Esophagus (tissue), 2 donors: ENCODE measurements around the gene POP5. TPM values are rescaled to one million over a fixed set of nuclear protein-coding genes. Genes with fewer than 3 reads are reported as not detected.
"Not testable (repeated sequence)": the region's sequence is repeated elsewhere in the genome, so short reads cannot be mapped to it uniquely, and the experiment has no call there.

ENCODE experiments used
- H3K27ac ChIP-seq, 2 donors: one replicate each; pipeline ENCODE4 v1.5.1; 2013; ENCODE audit warnings: low read depth in 2 of 2, mild to moderate bottlenecking in 2 of 2, inconsistent platforms in 1 of 2, low read length in 1 of 2, moderate library complexity in 1 of 2
- H3K27me3 ChIP-seq, 2 donors: one replicate each; pipeline ENCODE4 v1.6.1; 2013; ENCODE audit warnings: low read length in 2 of 2, control low read depth in 1 of 2, mild to moderate bottlenecking in 1 of 2; ENCODE audit not compliant: insufficient read depth in 2 of 2, control insufficient read depth in 1 of 2
- H3K36me3 ChIP-seq, 2 donors: one replicate each; pipeline ENCODE4 v1.6.1; 2013; ENCODE audit warnings: low read length in 1 of 2; ENCODE audit not compliant: control insufficient read depth in 2 of 2, insufficient read depth in 2 of 2
- H3K4me1 ChIP-seq, 2 donors: one replicate each; pipeline ENCODE4 v1.6.1; 2013; ENCODE audit warnings: low read length in 1 of 2; ENCODE audit not compliant: control insufficient read depth in 2 of 2, insufficient read depth in 2 of 2
- H3K4me3 ChIP-seq, 2 donors: one replicate each; pipeline ENCODE4 v1.5.1; 2013; ENCODE audit warnings: low read length in 2 of 2, mild to moderate bottlenecking in 2 of 2, low read depth in 1 of 2, moderate library complexity in 1 of 2
- H3K9me3 ChIP-seq, 2 donors: one replicate each; pipeline ENCODE4 v1.6.1; 2013; ENCODE audit warnings: mild to moderate bottlenecking in 2 of 2, low read depth in 1 of 2, low read length in 1 of 2, moderate library complexity in 1 of 2; ENCODE audit not compliant: control insufficient read depth in 2 of 2, insufficient read depth in 1 of 2
- WGBS, 2 donors: extraction: QIAGEN DNeasy Blood & Tissue Kit; methylation state at CpG; one replicate each; pipeline ENCODE4 v1.1.7; 2013; 5-methylcytosine and 5-hydroxymethylcytosine counted together
- polyA plus RNA-seq, 2 donors: library from polyadenylated mRNA; stranded (reverse); fragments of 200-250 nt; gene quantifications; one replicate each; pipeline ENCODE4 v1.2.3, GENCODE V29; 2013
- donor health status: healthy with polysubstance abuse.
- donor health status: Bipolar disorder and iron deficiency.

The POP5 gene
- polyA plus RNA-seq, result 10 to 100 TPM; 35.8 to 38.8 TPM

- H3K4me3 ChIP-seq, result peak within 1 kb of the TSS; percentile 86 to 91
- H3K4me1 ChIP-seq, result no peaks in the 10 kb centered on the region
- H3K27me3 ChIP-seq, result no peaks in the 10 kb centered on the region
- H3K36me3 ChIP-seq, result peaks cover 4 to 17% of the 10 kb centered on the region in 2 donors
- H3K9me3 ChIP-seq, result no peaks in the 10 kb centered on the region
- peak within 1 kb of the TSS; percentile 67 to 85 for H3K27ac ChIP-seq
- 0 to 1% methylated on average over 56 of the region's 56 CpGs for WGBS, 2 donors
Observed at GRCh38 chr12:120580787-120581723, at the start of gene POP5. Gene POP5, minus strand, starts transcription at chr12:120581402. Its CDS starts 40 bp downstream, at chr12:120581362.

GRCh38 chr12:120630104-120630892, 49.1 kb upstream of the POP5 start:
- Histone ChIP-seq H3K27ac (no peak overlapping the region), H3K4me3 (no peak overlapping the region), H3K4me1 (no peaks in the 10 kb centered on the region), H3K27me3 (no peaks in the 10 kb centered on the region), H3K36me3 (no peaks in the 10 kb centered on the region), H3K9me3 (no peaks in the 10 kb centered on the region)
- WGBS, 2 donors, result 51 to 61% methylated on average over 15 of the region's 15 CpGs

- no peak overlapping the region for H3K4me3 ChIP-seq
- H3K36me3 ChIP-seq, result no peaks in the 10 kb centered on the region
- H3K27me3 ChIP-seq, result no peaks in the 10 kb centered on the region
- WGBS, 2 donors, result 51 to 70% methylated on average over 4 of the region's 4 CpGs
- H3K27ac ChIP-seq, result no peak overlapping the region
- H3K4me1 ChIP-seq, result no peaks in the 10 kb centered on the region
- H3K9me3 ChIP-seq, result no peaks in the 10 kb centered on the region
Observed at GRCh38 chr12:120628919-120629318, 47.7 kb upstream of the POP5 start.

GRCh38 chr12:120625557-120626419, 44.6 kb upstream of the POP5 start:
- Histone ChIP-seq H3K36me3 (no peaks in the 10 kb centered on the region), H3K4me3 (no peak overlapping the region), H3K27me3 (no peaks in the 10 kb centered on the region), H3K27ac (no peak overlapping the region), H3K4me1 (peaks cover 0 to 1% of the 10 kb centered on the region in 2 donors), H3K9me3 (no peaks in the 10 kb centered on the region)
- WGBS, 2 donors, result 68 to 81% methylated on average over 26 of the region's 26 CpGs

GRCh38 chr12:120620624-120621023, 39.4 kb upstream of the POP5 start:
- Histone ChIP-seq H3K4me3 (no peak overlapping the region), H3K36me3 (no peaks in the 10 kb centered on the region), H3K9me3 (no peaks in the 10 kb centered on the region), H3K27ac (no peak overlapping the region), H3K27me3 (no peaks in the 10 kb centered on the region), H3K4me1 (peaks cover 0 to 4% of the 10 kb centered on the region in 2 donors)
- WGBS, 2 donors, result 73 to 77% methylated on average over 2 of the region's 2 CpGs

GRCh38 chr12:120618954-120619615, 37.9 kb upstream of the POP5 start:
- WGBS, 2 donors, result 32 to 39% methylated on average over 8 of the region's 8 CpGs
- H3K27ac ChIP-seq, result no peak overlapping the region
- H3K4me3 ChIP-seq, result no peak overlapping the region
- H3K4me1 ChIP-seq, result peaks cover 0 to 4% of the 10 kb centered on the region in 2 donors
- H3K9me3 ChIP-seq, result no peaks in the 10 kb centered on the region
- H3K36me3 ChIP-seq, result no peaks in the 10 kb centered on the region
- peaks cover 0 to 2% of the 10 kb centered on the region in 2 donors for H3K27me3 ChIP-seq

GRCh38 chr12:120617767-120618166, 36.6 kb upstream of the POP5 start:
- H3K4me3 ChIP-seq, H3K9me3 ChIP-seq, H3K36me3 ChIP-seq, H3K4me1 ChIP-seq, H3K27ac ChIP-seq, H3K27me3 ChIP-seq: not testable (repeated sequence)
- 86 to 91% methylated on average over 4 of the region's 4 CpGs for WGBS, 2 donors

GRCh38 chr12:120617193-120617592, 36.0 kb upstream of the POP5 start:
- not testable (repeated sequence) for H3K27me3 ChIP-seq, H3K4me3 ChIP-seq, H3K4me1 ChIP-seq, H3K9me3 ChIP-seq, H3K36me3 ChIP-seq, H3K27ac ChIP-seq
- WGBS, 2 donors, result 90 to 92% methylated on average over 3 of the region's 3 CpGs

GRCh38 chr12:120614848-120615247, 33.6 kb upstream of the POP5 start:
- no peaks in the 10 kb centered on the region for H3K36me3 ChIP-seq
- peaks cover 0 to 2% of the 10 kb centered on the region in 2 donors for H3K27me3 ChIP-seq
- no peaks in the 10 kb centered on the region for H3K9me3 ChIP-seq
- no peak overlapping the region for H3K27ac ChIP-seq
- no peaks in the 10 kb centered on the region for H3K4me1 ChIP-seq
- H3K4me3 ChIP-seq, result no peak overlapping the region
